Measurements from ENCODE around the gene NRTN.

The NRTN gene

GRCh38 chr19:5789886-5790558, 14.8 kb upstream of the NRTN start:
- DNase-seq (ENCODE audit: low read depth in 2 of 2): no peak

GRCh38 chr19:5790559-5791520, 14.0 kb upstream of the NRTN start, which contains the start of gene DUS3L:
DUS3L (minus strand) TSS chr19:5791163; CDS start chr19:5791141, 22 bp downstream.
- DNase-seq (ENCODE audit: low read depth in 2 of 2): peak; percentile 93 to 97

GRCh38 chr19:5792224-5792623, 12.6 kb upstream of the NRTN start:
- DNase-seq (ENCODE audit: low read depth in 2 of 2): no peak

DNA sequence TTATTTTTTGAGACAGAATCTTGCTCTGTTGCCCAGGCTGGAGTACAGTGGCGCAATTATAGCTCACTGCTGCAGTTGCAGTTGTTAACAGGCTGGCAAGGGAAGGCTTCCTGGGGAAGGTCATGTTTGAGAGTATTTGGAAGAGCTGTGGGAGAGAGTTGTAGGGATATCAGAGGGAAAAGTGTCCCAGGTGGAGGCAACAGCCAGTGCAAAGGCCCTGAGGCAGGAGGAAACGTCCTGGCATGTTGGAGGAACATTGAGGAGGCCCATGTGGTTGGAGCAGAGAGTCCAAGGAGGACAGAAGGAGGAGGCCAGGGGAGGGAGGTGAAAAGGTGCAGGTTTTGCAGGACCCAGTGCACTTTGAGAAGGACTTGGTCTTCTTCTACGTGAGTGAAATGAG, 11.7 kb upstream of the NRTN start:
- no peak for DNase-seq (ENCODE audit: low read depth in 2 of 2)

GRCh38 chr19:5795382-5795919, 9.4 kb upstream of the NRTN start:
- no peak for DNase-seq (ENCODE audit: low read depth in 2 of 2)

GRCh38 chr19:5798244-5798643, 6.6 kb upstream of the NRTN start:
- DNase-seq (ENCODE audit: low read depth in 2 of 2): no peak

GRCh38 chr19:5799247-5800241, 5.3 kb upstream of the NRTN start:
- DNase-seq (ENCODE audit: low read depth in 2 of 2): no peak

DNA sequence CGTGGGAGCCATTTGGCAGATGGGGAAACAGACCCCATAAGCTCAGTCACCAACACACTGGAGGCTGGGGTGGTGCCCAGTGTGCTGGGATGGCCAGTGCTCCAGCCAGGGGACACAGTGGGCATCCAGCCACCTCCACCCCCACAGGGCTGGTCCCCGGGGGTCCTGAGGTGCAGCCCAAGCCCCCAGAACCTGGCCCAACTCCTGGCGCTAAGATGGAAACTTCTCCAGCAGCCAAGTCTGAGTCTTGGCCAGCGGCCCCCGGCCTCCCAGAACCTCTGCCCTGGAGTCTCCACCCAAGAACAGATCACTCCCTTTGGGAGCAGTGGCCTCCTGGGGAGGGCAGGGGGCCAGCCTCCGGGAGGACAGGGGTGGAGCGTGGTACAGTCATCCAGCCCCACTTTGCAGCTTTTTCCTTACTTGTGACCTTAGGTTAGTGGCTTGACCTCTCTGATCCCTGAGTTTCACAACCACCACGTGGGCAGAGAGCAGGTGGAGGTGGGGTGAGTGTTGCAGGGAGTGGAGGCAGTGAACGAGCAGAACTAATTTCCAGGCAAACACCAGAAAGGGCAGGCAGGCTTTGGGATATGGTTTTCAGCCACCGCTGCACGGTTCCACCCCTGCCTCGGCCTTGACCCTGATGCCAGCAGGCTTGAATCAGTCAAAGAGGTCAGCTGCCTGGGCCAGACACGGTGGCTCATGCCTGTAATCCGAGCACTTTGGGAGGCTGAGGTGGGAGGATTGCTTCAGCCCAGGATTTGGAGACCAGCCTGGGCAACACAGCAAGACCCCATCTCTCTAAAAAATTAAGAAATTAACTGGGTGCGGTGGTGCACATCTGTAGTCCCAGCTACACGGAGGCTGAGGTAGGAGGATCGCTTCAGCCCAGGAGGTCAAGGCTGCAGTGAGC, 4.3 kb upstream of the NRTN start:
- DNase-seq (ENCODE audit: low read depth in 2 of 2): no peak

- no peak for DNase-seq (ENCODE audit: low read depth in 2 of 2)
Measured at GRCh38 chr19:5801796-5802619, 2.9 kb upstream of the NRTN start.

DNA sequence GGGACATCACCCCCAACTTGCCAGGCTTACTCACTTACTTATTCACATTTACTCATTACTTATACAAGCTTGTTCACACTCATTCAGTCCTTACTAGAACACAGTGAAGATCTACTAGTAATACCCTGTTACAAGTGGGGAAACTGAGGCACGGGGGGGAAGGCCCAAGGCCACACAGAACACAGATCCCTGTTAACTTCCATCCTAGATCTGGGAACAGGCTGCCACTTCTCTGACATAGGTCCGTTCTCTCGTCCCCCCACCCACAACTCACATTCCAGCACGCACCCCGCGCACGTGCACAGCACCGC, 1.5 kb upstream of the NRTN start:
- DNase-seq (ENCODE audit: low read depth in 2 of 2): no peak

- peak; percentile 90 to 94 for DNase-seq (ENCODE audit: low read depth in 2 of 2)
Measured at GRCh38 chr19:5803752-5804515, 933 bp upstream of the NRTN start.

- peak in 1 of 2 donors; percentile 58 for DNase-seq (ENCODE audit: low read depth in 2 of 2)
Measured at GRCh38 chr19:5805462-5806132, 730 bp downstream of the NRTN start.

- DNase-seq (ENCODE audit: low read depth in 2 of 2): no peak
Measured at GRCh38 chr19:5806133-5806489, 1.2 kb downstream of the NRTN start.

- DNase-seq (ENCODE audit: low read depth in 2 of 2): no peak
Measured at GRCh38 chr19:5806905-5807304, 2.0 kb downstream of the NRTN start.

DNA sequence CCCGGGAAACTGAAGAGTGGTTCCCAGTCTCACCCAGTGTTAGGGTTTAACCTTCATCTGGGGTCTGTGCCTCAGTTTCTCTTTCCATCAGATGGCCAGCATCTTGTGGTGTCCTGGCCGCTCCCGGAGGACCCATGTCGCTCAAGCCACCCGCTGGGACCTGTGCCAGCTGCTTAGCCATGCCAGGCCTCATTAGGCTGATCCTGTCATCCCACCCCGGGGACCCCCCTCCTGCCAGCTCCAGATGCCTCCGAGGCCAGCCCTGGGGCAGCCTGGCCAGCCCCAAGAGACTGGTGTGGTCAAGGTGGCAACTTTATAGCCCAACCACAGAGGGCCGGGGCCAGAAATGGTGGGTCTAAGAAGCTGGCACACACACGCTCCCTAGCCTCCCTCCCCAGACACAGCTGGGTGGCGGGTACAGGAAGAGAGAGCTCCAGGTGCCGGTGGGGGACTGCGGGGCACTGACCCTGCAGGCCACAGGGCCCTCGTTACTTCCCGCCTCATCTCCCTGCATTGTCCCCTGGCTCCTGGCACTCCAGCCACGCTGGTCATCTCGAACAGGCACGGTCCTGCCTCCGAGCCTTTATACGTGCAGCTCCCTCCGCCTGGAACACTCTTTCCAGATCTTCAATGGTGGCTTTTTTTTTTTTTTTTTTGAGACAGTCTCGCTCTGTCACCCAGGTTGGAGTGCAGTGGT, 3.4 kb downstream of the NRTN start:
- no peak for DNase-seq (ENCODE audit: low read depth in 2 of 2)

GRCh38 chr19:5809053-5809452, 4.2 kb downstream of the NRTN start:
- DNase-seq (ENCODE audit: low read depth in 2 of 2): no peak

GRCh38 chr19:5809469-5809868, 4.6 kb downstream of the NRTN start:
- no peak for DNase-seq (ENCODE audit: low read depth in 2 of 2)

- no peak for DNase-seq (ENCODE audit: low read depth in 2 of 2)
Measured at GRCh38 chr19:5811117-5811516, 6.2 kb downstream of the NRTN start.

Measured in stimulated activated CD4-positive, alpha-beta T cell treated with anti-CD3 and anti-CD28 coated beads, Interleukin-15, amount 100 ng/mL, for 48 hours (primary cell).